SK-N-MC (cell line): ENCODE data around the gene TLE6.
A peak's percentile ranks its signal among the peaks of the same experiment; 100 is the strongest.
"Not testable (repeated sequence)": the region's sequence is repeated elsewhere in the genome, so short reads cannot be mapped to it uniquely, and the experiment has no call there.

Experiments used
- DNase-seq: peaks from one replicate; pipeline ENCODE4 v3.0.0-alpha.2; 2011; ENCODE audit warnings: low read depth, low spot score
- H3K27ac ChIP-seq: fragments of 200-600 bp; sonication (generic); 2 replicates; pipeline ENCODE4 v1.5.1; 2016; ENCODE audit warnings: mixed run types
- H3K36me3 ChIP-seq: fragments of 200-600 bp; sonication (generic); 2 replicates; pipeline ENCODE4 v1.6.1; 2017; ENCODE audit warnings: antibody characterized with exemption, low read length, mixed read lengths; ENCODE audit not compliant: insufficient read depth
- H3K4me3 ChIP-seq: fragments of 200-600 bp; sonication (generic); 2 replicates; pipeline ENCODE4 v1.5.1; 2016
- H3K9ac ChIP-seq: fragments of 200-600 bp; sonication (generic); 2 replicates; pipeline ENCODE4 v1.8.0; 2017; ENCODE audit warnings: mixed run types, mixed read lengths; ENCODE audit not compliant: insufficient read length
- H3K9me3 ChIP-seq: fragments of 200-600 bp; sonication (generic); 2 replicates; pipeline ENCODE4 v1.6.1; 2017; ENCODE audit warnings: low read depth, mild to moderate bottlenecking, antibody characterized with exemption, low read length, moderate library complexity, mixed read lengths
- EZH2 ChIP-seq: fragments of 200-600 bp; sonication (generic); IDR thresholded peaks from one replicate; pipeline ENCODE4 v1.6.1; 2017; ENCODE audit warnings: antibody characterized with exemption
- FOXP2 ChIP-seq: optimal IDR thresholded peaks from 2 replicates; pipeline ENCODE3; 2011; ENCODE audit warnings: mild to moderate bottlenecking, moderate library complexity; ENCODE audit not compliant: insufficient read depth; ENCODE audit errors: extremely low read length, control extremely low read depth
- POLR2AphosphoS5 ChIP-seq: IDR thresholded peaks from 2 replicates; pipeline ENCODE4 v1.6.1; 2012; ENCODE audit warnings: mild to moderate bottlenecking, low read depth, low read length, borderline replicate concordance

Gene TLE6

DNA sequence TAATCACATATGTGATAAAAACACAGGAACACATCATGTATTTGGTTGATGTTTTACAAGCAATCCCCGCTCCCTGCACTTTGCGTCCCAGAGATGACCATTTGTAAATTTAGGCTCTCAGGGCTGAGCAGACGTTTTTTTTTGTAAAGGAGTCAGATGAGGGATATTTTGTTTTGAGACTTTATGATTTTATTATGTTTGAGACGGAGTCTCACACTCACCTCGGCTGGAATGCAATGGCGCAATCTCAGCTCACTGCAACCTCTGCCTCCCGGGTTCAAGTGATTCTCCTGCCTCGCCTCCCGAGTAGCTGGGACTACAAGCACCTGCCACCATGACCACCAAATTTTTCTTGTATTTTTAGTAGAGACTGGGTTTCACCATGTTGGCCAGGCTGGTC lies 1.4 kb downstream of the TLE6 start:
- TF ChIP-seq POLR2AphosphoS5 (no peak), FOXP2 (no peak), EZH2 (no peak)
- H3K4me3 ChIP-seq, result no peak overlapping the region
- no peak overlapping the region for H3K9ac ChIP-seq
- no peak for DNase-seq
- no peak overlapping the region for H3K27ac ChIP-seq
- no peaks in the 10 kb centered on the region for H3K36me3 ChIP-seq
- H3K9me3 ChIP-seq, result no peaks in the 10 kb centered on the region

DNA sequence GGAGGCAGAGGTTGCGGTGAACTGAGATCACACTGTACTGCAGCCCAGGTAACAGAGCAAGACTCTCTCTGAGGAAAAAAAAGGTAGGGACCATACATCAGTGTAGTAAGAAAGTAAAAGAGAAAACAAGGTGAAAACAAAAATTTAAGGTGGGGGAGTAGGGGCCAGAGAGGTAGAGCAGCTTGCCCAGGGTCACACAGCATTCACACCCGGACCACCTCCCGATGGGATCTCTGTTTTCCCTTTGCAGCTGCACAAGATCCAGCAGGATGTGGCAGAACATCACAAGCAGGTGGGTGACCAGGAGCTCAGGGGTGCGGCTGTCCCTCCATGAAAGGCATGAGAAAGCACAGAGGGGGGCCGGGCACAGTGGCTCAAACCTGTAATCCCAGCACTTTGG lies 4.5 kb downstream of the TLE6 start:
- H3K36me3 ChIP-seq, result no peaks in the 10 kb centered on the region
- DNase-seq, result no peak
- no peaks in the 10 kb centered on the region for H3K9me3 ChIP-seq
- no peak overlapping the region for H3K27ac ChIP-seq
- no peak for TF ChIP-seq POLR2AphosphoS5
- TF ChIP-seq FOXP2, result no peak
- no peak for TF ChIP-seq EZH2
- no peak overlapping the region for H3K4me3 ChIP-seq
- no peak overlapping the region for H3K9ac ChIP-seq

DNA sequence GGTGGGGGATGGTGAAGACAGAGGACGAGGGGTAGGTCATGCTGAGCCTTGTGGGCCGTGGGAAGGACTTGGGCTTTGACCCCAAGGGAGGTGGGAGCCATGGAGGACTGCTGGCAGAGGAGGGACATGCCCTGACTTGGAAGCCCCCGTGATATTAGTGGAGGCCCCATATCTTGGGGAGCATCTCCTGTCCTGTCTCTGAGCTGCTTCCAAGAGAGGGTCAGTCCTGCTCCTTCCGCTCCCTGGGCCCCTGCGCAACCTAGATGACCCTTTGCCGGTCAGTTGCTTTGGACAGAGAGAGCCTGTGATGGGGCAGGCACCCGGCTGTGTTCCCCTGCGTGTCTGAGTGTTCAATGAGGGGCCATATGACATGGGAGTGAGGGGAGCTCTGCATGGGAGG lies 5.2 kb downstream of the TLE6 start:
- Histone ChIP-seq H3K9me3 (no peaks in the 10 kb centered on the region), H3K27ac (peak overlapping the region; percentile 82), H3K4me3 (peak overlapping the region; percentile 62), H3K36me3 (no peaks in the 10 kb centered on the region), H3K9ac (no peak overlapping the region)
- TF ChIP-seq FOXP2 (no peak), POLR2AphosphoS5 (no peak), EZH2 (no peak)
- no peak for DNase-seq

DNA sequence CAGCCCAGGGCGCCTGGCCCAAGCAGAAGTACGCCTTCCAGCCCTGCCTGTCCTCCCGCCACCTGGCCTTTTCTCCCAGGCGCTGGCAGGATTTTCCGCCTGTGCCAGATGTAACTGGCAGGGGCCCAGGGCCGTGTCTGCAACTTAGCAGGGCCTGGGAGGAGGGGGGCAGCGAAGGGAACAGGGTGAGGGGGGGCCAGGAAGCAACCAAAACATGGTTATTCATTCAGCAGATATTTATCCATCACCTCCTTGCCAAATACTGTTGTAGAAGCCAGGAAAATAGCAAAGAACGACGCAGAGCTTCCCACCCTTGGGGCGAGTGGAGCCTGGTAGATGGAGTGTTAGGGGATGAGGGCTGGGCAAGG lies 5.6 kb downstream of the TLE6 start:
- TF ChIP-seq FOXP2 (peak; percentile 56), POLR2AphosphoS5 (peak; percentile 55; the same call in 1 of the 2 replicates), EZH2 (no peak)
- Histone ChIP-seq H3K9me3 (no peaks in the 10 kb centered on the region), H3K27ac (peak overlapping the region; percentile 82), H3K4me3 (peak overlapping the region; percentile 62), H3K36me3 (no peaks in the 10 kb centered on the region), H3K9ac (no peak overlapping the region)
- peak; percentile 75 for DNase-seq

DNA sequence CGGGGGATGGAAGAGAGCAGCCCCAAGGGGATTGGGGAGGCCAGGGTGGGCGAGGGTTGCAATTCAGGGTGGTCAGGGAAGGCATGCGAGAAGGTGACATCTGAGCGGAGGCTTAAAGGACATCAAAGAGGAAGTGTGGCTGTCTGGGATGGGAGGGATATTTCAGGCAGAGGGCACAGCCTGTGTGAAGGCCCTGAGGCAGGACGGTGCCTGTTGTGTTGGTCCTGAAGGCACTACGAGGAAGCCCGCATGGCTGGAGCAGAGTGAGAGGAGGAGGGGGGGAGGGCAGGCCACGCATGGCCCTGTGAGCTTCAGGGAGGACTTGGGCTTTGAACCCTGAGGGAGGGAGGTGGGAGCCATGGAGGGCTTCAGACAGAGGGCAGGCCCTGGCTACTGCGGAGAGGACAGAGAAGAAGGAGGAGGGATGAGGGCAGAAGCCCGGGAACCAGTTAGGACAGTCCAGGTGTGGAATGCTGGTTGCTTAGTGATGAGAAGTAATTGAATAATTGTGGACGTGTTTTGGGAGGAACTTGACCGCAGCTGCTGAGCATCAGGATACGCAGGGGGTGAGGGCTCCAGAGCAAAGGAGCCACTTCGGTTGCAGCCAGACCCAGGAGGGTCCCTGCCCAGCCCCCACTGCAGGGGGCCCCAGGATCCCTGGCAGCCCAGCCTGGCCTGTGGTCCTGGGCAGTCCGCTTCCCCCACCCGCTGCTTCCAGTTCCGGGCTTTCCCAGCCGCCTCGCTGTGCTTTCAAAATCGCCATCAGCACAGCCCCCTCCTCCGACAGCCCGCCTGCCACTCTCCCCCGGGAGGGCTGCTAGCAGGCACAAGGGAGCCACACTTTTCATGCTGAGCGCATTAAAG lies 6.2 kb downstream of the TLE6 start:
- H3K27ac ChIP-seq, result peak overlapping the region; percentile 56; the same call in 1 of the 2 replicates
- no peak for DNase-seq
- no peak for TF ChIP-seq FOXP2
- TF ChIP-seq POLR2AphosphoS5, result peak; percentile 81
- H3K36me3 ChIP-seq, result no peaks in the 10 kb centered on the region
- H3K9ac ChIP-seq, result no peak overlapping the region
- no peaks in the 10 kb centered on the region for H3K9me3 ChIP-seq
- peak overlapping the region; percentile 62 for H3K4me3 ChIP-seq

DNA sequence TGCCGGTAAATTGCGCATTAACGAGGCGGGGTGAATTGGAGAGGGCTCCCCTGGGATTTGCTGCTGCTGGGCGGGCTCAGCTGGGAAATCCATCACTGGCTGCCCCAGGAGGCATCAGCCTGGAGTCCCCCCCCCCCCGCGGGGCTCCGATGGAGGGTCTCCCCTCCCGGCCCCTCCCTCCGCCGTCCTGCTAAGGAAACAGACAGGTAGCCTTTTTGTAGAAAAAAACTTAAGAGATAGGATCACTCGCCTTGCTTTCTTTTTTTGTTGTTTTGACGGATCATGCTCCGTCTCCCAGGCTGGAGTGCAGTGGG lies 6.8 kb downstream of the TLE6 start:
- TF ChIP-seq EZH2 (no peak), POLR2AphosphoS5 (no peak), FOXP2 (peak; percentile 96)
- Histone ChIP-seq H3K4me3 (peak overlapping the region; percentile 62), H3K36me3 (no peaks in the 10 kb centered on the region), H3K9me3 (no peaks in the 10 kb centered on the region), H3K9ac (no peak overlapping the region), H3K27ac (no peak overlapping the region)
- DNase-seq, result peak; percentile 91

DNA sequence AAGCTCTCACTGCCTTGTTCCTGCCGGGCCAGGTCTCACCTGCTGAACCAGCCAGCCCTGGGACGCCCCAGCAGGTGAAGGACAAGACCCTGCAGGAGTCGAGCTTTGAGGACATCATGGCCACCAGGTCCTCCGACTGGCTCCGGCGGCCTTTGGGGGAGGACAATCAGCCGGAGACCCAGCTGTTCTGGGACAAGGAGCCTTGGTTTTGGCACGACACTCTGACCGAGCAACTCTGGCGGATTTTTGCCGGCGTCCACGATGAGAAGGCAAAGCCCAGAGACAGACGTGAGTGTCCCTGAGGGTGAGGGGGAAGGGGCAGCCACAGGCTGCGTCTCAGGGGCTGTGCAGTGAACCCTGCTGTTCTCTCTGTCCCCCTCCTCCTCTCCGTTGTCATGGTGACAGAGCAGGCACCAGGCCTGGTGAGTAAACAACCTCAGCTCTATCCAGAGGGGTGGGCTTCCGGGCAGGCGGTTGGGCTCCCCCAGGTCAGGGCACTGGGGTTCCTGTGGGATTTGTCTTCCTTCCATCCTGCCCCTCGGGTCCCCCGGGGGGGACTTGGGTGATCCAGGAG lies 9.7 kb downstream of the TLE6 start:
- TF ChIP-seq EZH2 (no peak), FOXP2 (peak; percentile 85)
- Histone ChIP-seq H3K36me3 (no peaks in the 10 kb centered on the region), H3K27ac (no peak overlapping the region), H3K9me3 (no peaks in the 10 kb centered on the region), H3K4me3 (no peak overlapping the region), H3K9ac (no peak overlapping the region)
- DNase-seq, result no peak

DNA sequence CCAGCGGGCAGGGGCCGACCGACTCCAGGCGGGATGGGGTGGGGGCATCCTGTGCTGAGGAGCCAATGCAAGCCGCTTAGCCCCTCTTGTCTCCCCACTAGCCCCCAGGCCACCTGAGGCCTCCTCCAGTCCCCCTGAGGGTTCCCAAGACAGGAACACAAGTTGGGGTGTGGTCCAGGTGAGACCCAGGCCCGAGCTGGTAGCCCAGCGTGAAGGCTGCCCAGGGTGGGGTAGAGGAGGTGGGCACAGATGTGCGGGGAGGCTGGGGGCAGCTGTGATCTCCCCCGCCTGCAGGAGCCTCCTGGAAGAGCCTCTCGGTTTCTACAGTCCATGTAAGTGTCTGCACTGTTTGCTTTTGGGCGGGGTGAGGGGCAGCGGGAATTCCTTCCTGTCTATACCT lies 10.4 kb downstream of the TLE6 start:
- DNase-seq, result no peak
- H3K27ac ChIP-seq, result no peak overlapping the region
- no peak for TF ChIP-seq EZH2
- no peak for TF ChIP-seq FOXP2
- TF ChIP-seq POLR2AphosphoS5, result no peak
- H3K9me3 ChIP-seq, result no peaks in the 10 kb centered on the region
- no peak overlapping the region for H3K4me3 ChIP-seq
- no peak overlapping the region for H3K9ac ChIP-seq
- H3K36me3 ChIP-seq, result no peaks in the 10 kb centered on the region

DNA sequence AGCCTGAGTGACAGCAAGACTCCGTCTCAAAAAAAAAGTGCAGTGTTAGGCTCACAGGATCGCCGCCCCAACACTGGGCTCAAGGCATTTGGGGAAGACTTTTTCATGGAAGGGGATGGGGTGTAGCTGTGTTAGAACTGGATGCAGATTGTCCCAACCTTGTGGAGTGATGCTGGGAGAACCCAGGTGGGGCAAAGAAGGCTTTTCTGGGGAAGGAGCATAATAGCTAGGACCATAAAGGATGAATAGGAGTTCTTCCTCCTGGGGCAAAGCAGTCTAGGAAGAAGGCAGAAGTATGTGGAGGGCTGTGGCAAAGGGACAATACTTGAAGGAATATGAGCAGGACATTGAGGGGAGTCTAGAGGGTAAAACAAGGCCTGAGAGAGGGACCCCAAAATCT lies 11.2 kb downstream of the TLE6 start:
- Histone ChIP-seq H3K36me3 (no peaks in the 10 kb centered on the region), H3K27ac (no peak overlapping the region), H3K9me3 (no peaks in the 10 kb centered on the region), H3K9ac (no peak overlapping the region), H3K4me3 (no peak overlapping the region)
- no peak for DNase-seq
- TF ChIP-seq EZH2 (no peak), FOXP2 (no peak), POLR2AphosphoS5 (no peak)

DNA sequence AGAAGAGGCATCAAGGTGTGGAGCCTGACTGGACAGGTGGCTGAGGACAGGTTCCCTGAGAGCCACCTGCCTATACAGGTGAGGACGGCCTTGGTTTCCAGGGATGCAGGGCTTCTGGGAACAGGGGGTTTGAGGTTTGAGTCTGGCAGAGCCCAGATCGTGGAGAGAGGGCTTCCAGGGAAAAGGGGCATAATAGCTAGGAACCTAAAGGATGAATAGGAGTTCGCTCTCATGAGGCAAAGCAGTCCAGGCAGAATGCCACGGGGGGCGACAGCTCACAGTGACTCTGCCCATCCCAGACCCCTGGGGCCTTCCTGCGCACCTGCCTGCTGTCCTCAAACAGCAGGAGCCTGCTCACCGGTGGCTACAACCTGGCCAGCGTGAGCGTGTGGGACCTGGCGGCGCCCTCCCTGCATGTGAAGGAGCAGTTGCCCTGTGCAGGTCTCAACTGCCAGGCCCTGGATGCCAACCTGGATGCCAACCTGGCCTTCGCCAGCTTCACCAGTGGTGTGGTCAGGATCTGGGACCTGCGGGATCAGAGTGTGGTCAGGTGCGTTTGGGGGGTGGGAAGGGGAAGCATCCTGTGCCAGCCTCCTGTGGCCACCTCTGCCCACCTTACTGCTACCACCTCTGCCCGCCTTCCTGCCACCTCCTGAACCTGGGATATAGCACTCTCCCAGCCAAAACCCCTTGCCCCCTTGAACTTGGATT lies 12.0 kb downstream of the TLE6 start:
- DNase-seq, result no peak
- TF ChIP-seq POLR2AphosphoS5, result no peak
- TF ChIP-seq EZH2, result no peak
- no peak for TF ChIP-seq FOXP2
- no peak overlapping the region for H3K9ac ChIP-seq
- H3K27ac ChIP-seq, result no peak overlapping the region
- H3K36me3 ChIP-seq, result no peaks in the 10 kb centered on the region
- H3K9me3 ChIP-seq, result no peaks in the 10 kb centered on the region
- H3K4me3 ChIP-seq, result no peak overlapping the region

DNA sequence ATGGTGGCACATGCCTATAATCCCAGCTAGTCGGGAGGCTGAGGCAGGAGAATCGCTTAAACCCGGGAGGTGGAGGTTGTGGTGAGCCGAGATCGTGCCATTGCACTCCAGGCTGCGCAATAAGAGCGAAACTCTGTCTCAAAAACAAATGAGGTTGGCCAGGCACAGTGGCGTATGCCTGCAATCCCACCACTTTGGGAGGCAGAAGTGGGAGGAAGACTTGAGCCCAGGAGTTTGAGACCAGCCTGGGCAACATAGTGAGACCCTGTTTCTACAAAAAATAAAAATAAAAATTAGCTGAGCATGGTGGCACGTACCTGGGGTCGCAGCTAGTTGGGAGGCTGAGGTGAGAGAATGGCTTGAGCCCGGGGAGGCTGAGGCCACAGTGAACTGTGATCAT lies 15.0 kb downstream of the TLE6 start:
- not testable (repeated sequence) for H3K36me3 ChIP-seq, DNase-seq, H3K9ac ChIP-seq, H3K4me3 ChIP-seq, H3K27ac ChIP-seq, H3K9me3 ChIP-seq
